HepG2 (cell line): ENCODE measurements around the gene ADGRV1. TPM values are rescaled to one million over a fixed set of nuclear protein-coding genes. Genes with fewer than 3 reads are reported as not detected.

Experiments
- FOXP1 ChIP-seq, 2 experiments: fragments of 450-650 bp in 1 of 2; IDR thresholded peaks; 2 replicates each; pipeline ENCODE4 v1.6.1; 2017 to 2018; ENCODE audit warnings: antibody characterized with exemption in 1 of 2
- HMG20B ChIP-seq: conservative IDR thresholded peaks from 2 replicates; pipeline ENCODE4 v1.6.1; 2016; ENCODE audit warnings: missing genetic modification reagents, missing compliant biosample characterization
- HMGXB3 ChIP-seq: sonication (generic); formaldehyde crosslinking; IDR thresholded peaks from 2 replicates; pipeline ENCODE4 v1.4.0; 2020; ENCODE audit warnings: missing genetic modification reagents, borderline replicate concordance
- KDM1A ChIP-seq: IDR thresholded peaks from 2 replicates; pipeline ENCODE4 v1.6.1; 2016; ENCODE audit warnings: missing compliant biosample characterization
- KLF16 ChIP-seq, 2 experiments: sonication (generic) in 1 of 2; formaldehyde crosslinking in 1 of 2; IDR thresholded peaks; 2 replicates each; pipeline versions ENCODE4 v1.6.1 to v1.8.0; 2016 to 2023; ENCODE audit warnings: missing genetic modification reagents in 2 of 2, missing compliant biosample characterization in 1 of 2
- KLF6 ChIP-seq: IDR thresholded peaks from 2 replicates; pipeline ENCODE4 v1.8.0; 2016; ENCODE audit warnings: missing biosample characterization, missing genetic modification reagents
- MTERF4 ChIP-seq: sonication (generic); formaldehyde crosslinking; IDR thresholded peaks from 2 replicates; pipeline ENCODE4 v1.8.0; 2023; ENCODE audit warnings: mild to moderate bottlenecking, missing genetic modification reagents
- NCOR1 ChIP-seq: fragments of 200-600 bp; sonication (generic); IDR thresholded peaks from 2 replicates; pipeline ENCODE4 v1.7.0; 2017; ENCODE audit warnings: antibody characterized with exemption, low read length, borderline replicate concordance
- NR2F6 ChIP-seq, 2 experiments: IDR thresholded peaks; 2 replicates each; pipeline ENCODE4 v1.6.1; 2016; ENCODE audit warnings: antibody characterized with exemption in 1 of 2, mild to moderate bottlenecking in 1 of 2
- PAXIP1 ChIP-seq: sonication (generic); formaldehyde crosslinking; conservative IDR thresholded peaks from 2 replicates; pipeline ENCODE4 v1.4.0; 2020; ENCODE audit warnings: mild to moderate bottlenecking, missing genetic modification reagents, moderate library complexity
- SALL1 ChIP-seq: sonication (generic); formaldehyde crosslinking; IDR thresholded peaks from 2 replicates; pipeline ENCODE4 v1.8.0; 2022; ENCODE audit warnings: mild to moderate bottlenecking, missing genetic modification reagents
- SNRNP70 ChIP-seq: fragments of 200-400 bp; formaldehyde crosslinking; IDR thresholded peaks from 2 replicates; pipeline ENCODE4 v1.6.1; 2017; ENCODE audit warnings: mild to moderate bottlenecking, low read depth, low read length, moderate library complexity
- ZBTB3 ChIP-seq: sonication (generic); formaldehyde crosslinking; IDR thresholded peaks from 2 replicates; pipeline ENCODE4 v1.4.0; 2020; ENCODE audit warnings: low read depth, mild to moderate bottlenecking, moderate library complexity, missing genetic modification reagents, borderline replicate concordance
- ZNF574 ChIP-seq: sonication (generic); formaldehyde crosslinking; IDR thresholded peaks from 2 replicates; pipeline ENCODE4 v1.4.0; 2020; ENCODE audit warnings: missing genetic modification reagents
- ZNF772 ChIP-seq: sonication (generic); formaldehyde crosslinking; IDR thresholded peaks from 2 replicates; pipeline ENCODE4 v1.5.0; 2020; ENCODE audit warnings: mild to moderate bottlenecking, missing genetic modification reagents
- polyA plus RNA-seq, 8 experiments: library from polyadenylated mRNA; depleted of rRNA in 3 of 8; stranded (reverse) in 7 of 8; unstranded in 1 of 8; fragments of >200 nt; fragmentation: Illumina TruSeq in 4 of 8; extraction: Trizol in 4 of 8; gene quantifications; 2 replicates each; pipeline versions ENCODE4 v1.2.1 to v1.2.3, GENCODE V29; 2011 to 2016; ENCODE audit warnings: low read depth in 4 of 8, missing spikeins in 1 of 8, mixed read lengths in 1 of 8; ENCODE audit not compliant: insufficient read depth in 1 of 8
- total RNA-seq, 5 experiments: library from RNA; depleted of rRNA; stranded (reverse); fragments of >200 nt; fragmentation: Illumina TruSeq; extraction: Trizol; gene quantifications; 2 replicates each; pipeline ENCODE4 v1.2.3, GENCODE V29; 2016; ENCODE audit warnings: low read depth in 1 of 5
- TF ChIP-seq, protein P1 (sequence below): sonication (generic); formaldehyde crosslinking; IDR thresholded peaks from 2 replicates; pipeline ENCODE4 v1.5.0; 2020; ENCODE audit warnings: missing genetic modification reagents, mild to moderate bottlenecking, borderline replicate concordance
- TF ChIP-seq, protein P2 (sequence below): sonication (generic); formaldehyde crosslinking; IDR thresholded peaks from 2 replicates; pipeline ENCODE4 v1.4.0; 2020; ENCODE audit warnings: missing genetic modification reagents

ADGRV1 gene
- total and polyA plus RNA-seq, 2 of the 13 experiments (the other 11 are each of a cell fraction or from before 2014, with no cell fraction given), result 1.7 to 3.9 TPM

- TF ChIP-seq ZNF574 (CRISPR knock-in tag), result 0 out of 2 replicates have a peak, but pooled peaks have one; percentile 29
- TF ChIP-seq SALL1, result peak; percentile 54; the same call in 1 of the 2 replicates
- TF ChIP-seq KDM1A (CRISPR knock-in tag), result 0 out of 2 replicates have a peak, but pooled peaks have one; percentile 30
- TF ChIP-seq, protein P1, sequence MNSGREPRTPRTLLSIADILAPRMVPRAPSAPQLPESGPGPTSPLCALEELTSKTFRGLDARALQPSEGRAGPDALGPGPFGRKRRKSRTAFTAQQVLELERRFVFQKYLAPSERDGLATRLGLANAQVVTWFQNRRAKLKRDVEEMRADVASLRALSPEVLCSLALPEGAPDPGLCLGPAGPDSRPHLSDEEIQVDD, result no peak
- TF ChIP-seq SNRNP70, result no peak
- TF ChIP-seq ZNF772 (CRISPR knock-in tag), result no peak
- no peak for TF ChIP-seq HMGXB3 (CRISPR knock-in tag)
- peak; percentile 84 for TF ChIP-seq NR2F6 (IDR thresholded peaks at IDR 0.05)
- peak; percentile 86 for TF ChIP-seq NR2F6 (CRISPR knock-in tag; IDR thresholded peaks at IDR 0.05)
- TF ChIP-seq, protein P2, sequence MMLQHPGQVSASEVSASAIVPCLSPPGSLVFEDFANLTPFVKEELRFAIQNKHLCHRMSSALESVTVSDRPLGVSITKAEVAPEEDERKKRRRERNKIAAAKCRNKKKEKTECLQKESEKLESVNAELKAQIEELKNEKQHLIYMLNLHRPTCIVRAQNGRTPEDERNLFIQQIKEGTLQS (CRISPR knock-in tag), result peak; percentile 92
- no peak for TF ChIP-seq KLF6 (CRISPR knock-in tag)
- TF ChIP-seq ZBTB3, result no peak
- no peak for TF ChIP-seq FOXP1 (IDR thresholded peaks at IDR 0.05)
- peak; percentile 16; the same call in 1 of the 2 replicates for TF ChIP-seq FOXP1 (CRISPR knock-in tag; IDR thresholded peaks at IDR 0.05)
- TF ChIP-seq MTERF4 (CRISPR knock-in tag), result no peak
- TF ChIP-seq PAXIP1 (CRISPR knock-in tag), result peak; percentile 63
- TF ChIP-seq HMG20B (CRISPR knock-in tag), result peak; percentile 20; the same call in 1 of the 2 replicates
- peak; percentile 72; the same call in 1 of the 2 replicates for TF ChIP-seq NCOR1
- no peak for TF ChIP-seq KLF16 (CRISPR knock-in tag; IDR thresholded peaks at IDR 0.05)
These were observed 469.9 kb downstream of the ADGRV1 start (continued) for GRCh38 chr5:91028499-91028956.
